ENCODE results near the gene LRRC2.

LRRC2 gene

GRCh38 chr3:46613313-46614005 lies 47.4 kb upstream of the LRRC2 start:
- no peaks in the 10 kb centered on the region for H3K4me1 ChIP-seq (ENCODE audit: insufficient read depth, low read length)
- H3K79me2 ChIP-seq (ENCODE audit: insufficient read depth, low read length) = no peaks in the 10 kb centered on the region
- H3K4me3 ChIP-seq (ENCODE audit: low read depth in 1 of 2, low read length in 2 of 2) = no peak overlapping the region
- H3K9me3 ChIP-seq (ENCODE audit: insufficient read depth, low read length, severe bottlenecking) = no peaks in the 10 kb centered on the region
- no peak overlapping the region for H3K4me2 ChIP-seq (ENCODE audit: insufficient read depth, low read length)
- no peaks in the 10 kb centered on the region for H4K20me1 ChIP-seq (ENCODE audit: insufficient read depth, low read length)
- TF ChIP-seq EZH2 (IDR thresholded peaks at IDR 0.05; ENCODE audit: borderline replicate concordance, low read depth, low read length, severe bottlenecking) = no peak
- no peak overlapping the region for H2AFZ ChIP-seq (ENCODE audit: low read depth, low read length)
- DNase-seq (no peak), ATAC-seq (ENCODE audit: insufficient read depth, low read depth) (no peak)
- no peak overlapping the region for H3K27ac ChIP-seq (ENCODE audit: low read length)
- H3K9ac ChIP-seq (ENCODE audit: low read depth, low read length) = no peak overlapping the region
- no peaks in the 10 kb centered on the region for H3K36me3 ChIP-seq (ENCODE audit: insufficient read depth, low read length)
- H3K27me3 ChIP-seq (ENCODE audit: insufficient read depth, low read length, poor library complexity) = no peaks in the 10 kb centered on the region

DNA sequence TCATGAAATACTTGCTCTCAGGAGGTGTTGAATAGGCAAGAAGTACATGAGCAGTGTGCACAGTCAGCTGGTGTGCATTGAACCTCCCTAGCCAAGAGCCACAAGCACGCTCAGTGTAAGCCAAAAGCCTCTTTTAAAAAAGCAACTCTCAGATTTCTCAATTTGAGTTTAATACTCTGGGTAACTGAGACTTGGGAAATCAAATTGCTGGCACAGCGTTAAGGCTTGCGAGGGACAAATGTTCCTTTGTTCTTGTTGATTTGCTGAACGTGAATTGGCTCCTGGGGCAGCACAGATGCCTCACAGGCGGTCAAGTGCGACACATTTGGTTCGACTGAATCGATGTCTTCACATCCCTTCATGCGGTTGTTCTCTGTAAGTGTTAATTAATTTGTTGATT lies 46.2 kb upstream of the LRRC2 start, which contains the start of gene FAM240A:
TSS of gene FAM240A (plus strand) at position 202 of the 400 bp plus-strand sequence. CDS start at position 361, 159 bp downstream.
- Histone ChIP-seq H3K27me3 (ENCODE audit: insufficient read depth, low read length, poor library complexity) (no peaks in the 10 kb centered on the region), H2AFZ (ENCODE audit: low read depth, low read length) (no peak within 1 kb of the TSS), H3K4me2 (ENCODE audit: insufficient read depth, low read length) (no peak within 1 kb of the TSS), H3K9ac (ENCODE audit: low read depth, low read length) (no peak within 1 kb of the TSS), H3K79me2 (ENCODE audit: insufficient read depth, low read length) (no peaks in the 10 kb centered on the region), H3K36me3 (ENCODE audit: insufficient read depth, low read length) (no peaks in the 10 kb centered on the region), H4K20me1 (ENCODE audit: insufficient read depth, low read length) (no peaks in the 10 kb centered on the region), H3K9me3 (ENCODE audit: insufficient read depth, low read length, severe bottlenecking) (no peaks in the 10 kb centered on the region), H3K27ac (ENCODE audit: low read length) (no peak within 1 kb of the TSS), H3K4me3 (ENCODE audit: low read depth in 1 of 2, low read length in 2 of 2) (no peak within 1 kb of the TSS), H3K4me1 (ENCODE audit: insufficient read depth, low read length) (no peaks in the 10 kb centered on the region)
- TF ChIP-seq EZH2 (IDR thresholded peaks at IDR 0.05; ENCODE audit: borderline replicate concordance, low read depth, low read length, severe bottlenecking) = no peak
- TF ChIP-seq, protein P1, sequence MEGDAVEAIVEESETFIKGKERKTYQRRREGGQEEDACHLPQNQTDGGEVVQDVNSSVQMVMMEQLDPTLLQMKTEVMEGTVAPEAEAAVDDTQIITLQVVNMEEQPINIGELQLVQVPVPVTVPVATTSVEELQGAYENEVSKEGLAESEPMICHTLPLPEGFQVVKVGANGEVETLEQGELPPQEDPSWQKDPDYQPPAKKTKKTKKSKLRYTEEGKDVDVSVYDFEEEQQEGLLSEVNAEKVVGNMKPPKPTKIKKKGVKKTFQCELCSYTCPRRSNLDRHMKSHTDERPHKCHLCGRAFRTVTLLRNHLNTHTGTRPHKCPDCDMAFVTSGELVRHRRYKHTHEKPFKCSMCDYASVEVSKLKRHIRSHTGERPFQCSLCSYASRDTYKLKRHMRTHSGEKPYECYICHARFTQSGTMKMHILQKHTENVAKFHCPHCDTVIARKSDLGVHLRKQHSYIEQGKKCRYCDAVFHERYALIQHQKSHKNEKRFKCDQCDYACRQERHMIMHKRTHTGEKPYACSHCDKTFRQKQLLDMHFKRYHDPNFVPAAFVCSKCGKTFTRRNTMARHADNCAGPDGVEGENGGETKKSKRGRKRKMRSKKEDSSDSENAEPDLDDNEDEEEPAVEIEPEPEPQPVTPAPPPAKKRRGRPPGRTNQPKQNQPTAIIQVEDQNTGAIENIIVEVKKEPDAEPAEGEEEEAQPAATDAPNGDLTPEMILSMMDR (IDR thresholded peaks at IDR 0.05; ENCODE audit: borderline replicate concordance, extremely low read depth, low read length, poor library complexity, severe bottlenecking) = no peak
- ATAC-seq (ENCODE audit: insufficient read depth, low read depth) = no peak
- no peak for DNase-seq

DNA sequence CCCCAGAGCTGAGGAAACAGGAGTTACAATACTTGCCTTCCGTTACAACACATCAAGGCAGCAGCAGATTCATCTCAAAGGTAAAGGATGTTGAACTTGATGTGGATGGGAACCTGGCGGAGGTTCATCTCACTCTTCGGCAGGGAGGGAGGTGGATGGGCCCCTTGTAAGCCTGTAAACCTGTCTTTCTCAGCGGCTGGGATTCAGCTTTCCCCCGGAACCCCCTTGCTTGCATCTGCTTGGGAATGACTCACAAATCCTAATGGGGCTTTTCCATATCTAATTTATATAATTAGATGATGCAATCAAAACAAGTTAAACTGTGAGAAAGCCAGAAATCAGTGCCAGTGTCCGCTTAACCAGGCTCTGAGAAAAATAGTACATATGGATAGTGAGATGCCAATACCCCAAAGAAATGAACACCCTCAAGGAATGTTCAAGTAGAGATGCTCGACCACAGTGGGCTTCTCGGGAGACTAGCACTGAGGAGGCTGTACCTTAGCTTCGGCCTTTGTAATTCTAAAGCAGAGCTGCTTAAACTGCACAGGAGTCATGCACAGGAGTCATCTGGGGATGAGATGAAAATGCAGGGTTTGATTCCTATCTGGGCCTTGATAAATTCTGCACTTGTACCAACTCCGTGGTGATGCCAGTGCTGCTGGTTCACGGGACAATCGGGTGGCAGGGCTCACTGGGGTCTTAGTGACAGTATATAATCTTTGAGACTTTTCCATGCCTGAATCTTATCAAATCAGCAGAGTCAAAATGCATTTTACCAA lies 44.0 kb upstream of the LRRC2 start:
- Histone ChIP-seq H3K9me3 (ENCODE audit: insufficient read depth, low read length, severe bottlenecking) (no peaks in the 10 kb centered on the region), H3K4me3 (ENCODE audit: low read depth in 1 of 2, low read length in 2 of 2) (no peak overlapping the region), H2AFZ (ENCODE audit: low read depth, low read length) (no peak overlapping the region), H3K4me2 (ENCODE audit: insufficient read depth, low read length) (no peak overlapping the region), H3K4me1 (ENCODE audit: insufficient read depth, low read length) (no peaks in the 10 kb centered on the region), H3K27ac (ENCODE audit: low read length) (no peak overlapping the region), H3K27me3 (ENCODE audit: insufficient read depth, low read length, poor library complexity) (no peaks in the 10 kb centered on the region), H3K79me2 (ENCODE audit: insufficient read depth, low read length) (no peaks in the 10 kb centered on the region), H4K20me1 (ENCODE audit: insufficient read depth, low read length) (no peaks in the 10 kb centered on the region), H3K9ac (ENCODE audit: low read depth, low read length) (no peak overlapping the region), H3K36me3 (ENCODE audit: insufficient read depth, low read length) (no peaks in the 10 kb centered on the region)
- DNase-seq (no peak), ATAC-seq (ENCODE audit: insufficient read depth, low read depth) (no peak)
- TF ChIP-seq, protein P1 (IDR thresholded peaks at IDR 0.05; ENCODE audit: borderline replicate concordance, extremely low read depth, low read length, poor library complexity, severe bottlenecking) = no peak
- TF ChIP-seq EZH2 (IDR thresholded peaks at IDR 0.05; ENCODE audit: borderline replicate concordance, low read depth, low read length, severe bottlenecking) = no peak

DNA sequence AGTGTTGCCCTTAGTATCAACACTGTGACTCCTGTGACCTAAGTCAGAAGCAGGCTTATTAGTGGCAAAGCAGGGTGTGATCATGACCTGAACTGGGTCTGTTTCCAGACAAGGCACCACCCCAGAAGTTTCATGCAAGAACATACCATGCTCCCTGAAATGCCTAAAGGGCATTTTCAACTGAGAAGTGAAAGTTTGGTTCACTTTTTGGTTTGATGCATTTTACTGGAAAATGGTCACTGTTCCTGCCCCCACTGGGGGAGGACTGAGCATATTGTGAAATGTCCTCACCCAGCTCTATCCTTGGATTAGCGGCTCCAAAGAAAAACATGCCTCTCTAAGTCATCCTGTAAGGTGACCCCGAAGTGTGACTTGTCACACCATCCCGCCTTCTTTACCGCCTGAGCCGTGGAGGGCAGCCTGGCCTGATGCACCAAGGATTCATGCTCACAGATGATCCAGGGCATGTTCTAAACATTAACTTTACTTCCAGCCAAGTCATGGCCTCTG lies 43.2 kb upstream of the LRRC2 start:
- H3K79me2 ChIP-seq (ENCODE audit: insufficient read depth, low read length) = no peaks in the 10 kb centered on the region
- H3K27ac ChIP-seq (ENCODE audit: low read length) = no peak overlapping the region
- ATAC-seq (ENCODE audit: insufficient read depth, low read depth) (no peak), DNase-seq (no peak)
- no peak overlapping the region for H3K9ac ChIP-seq (ENCODE audit: low read depth, low read length)
- no peak overlapping the region for H3K4me3 ChIP-seq (ENCODE audit: low read depth in 1 of 2, low read length in 2 of 2)
- H3K36me3 ChIP-seq (ENCODE audit: insufficient read depth, low read length) = no peaks in the 10 kb centered on the region
- no peaks in the 10 kb centered on the region for H3K4me1 ChIP-seq (ENCODE audit: insufficient read depth, low read length)
- no peaks in the 10 kb centered on the region for H3K9me3 ChIP-seq (ENCODE audit: insufficient read depth, low read length, severe bottlenecking)
- H3K27me3 ChIP-seq (ENCODE audit: insufficient read depth, low read length, poor library complexity) = no peaks in the 10 kb centered on the region
- no peaks in the 10 kb centered on the region for H4K20me1 ChIP-seq (ENCODE audit: insufficient read depth, low read length)
- no peak overlapping the region for H3K4me2 ChIP-seq (ENCODE audit: insufficient read depth, low read length)
- H2AFZ ChIP-seq (ENCODE audit: low read depth, low read length) = no peak overlapping the region
- no peak for TF ChIP-seq EZH2 (IDR thresholded peaks at IDR 0.05; ENCODE audit: borderline replicate concordance, low read depth, low read length, severe bottlenecking)
- TF ChIP-seq, protein P1 (IDR thresholded peaks at IDR 0.05; ENCODE audit: borderline replicate concordance, extremely low read depth, low read length, poor library complexity, severe bottlenecking) = no peak

Data from DND-41 (cell line).